GM18951 (cell line): ENCODE results near the gene S100A10.

ENCODE experiments used
- POLR2A ChIP-seq: IDR thresholded peaks from 4 replicates; pipeline ENCODE4 v1.6.1; 2011; ENCODE audit warnings: mild to moderate bottlenecking; ENCODE audit not compliant: insufficient read length, insufficient read depth; ENCODE audit errors: extremely low read depth
- in situ Hi-C: fragments of 300-500 bp; cut with MboI; formaldehyde crosslinking; loops from one replicate; pipeline ENCODE4 v1.12.0; 2022; ENCODE audit warnings: low sequenced_read_pairs, mixed read lengths, inconsistent platforms; ENCODE audit not compliant: unreplicated experiment

The S100A10 gene

DNA sequence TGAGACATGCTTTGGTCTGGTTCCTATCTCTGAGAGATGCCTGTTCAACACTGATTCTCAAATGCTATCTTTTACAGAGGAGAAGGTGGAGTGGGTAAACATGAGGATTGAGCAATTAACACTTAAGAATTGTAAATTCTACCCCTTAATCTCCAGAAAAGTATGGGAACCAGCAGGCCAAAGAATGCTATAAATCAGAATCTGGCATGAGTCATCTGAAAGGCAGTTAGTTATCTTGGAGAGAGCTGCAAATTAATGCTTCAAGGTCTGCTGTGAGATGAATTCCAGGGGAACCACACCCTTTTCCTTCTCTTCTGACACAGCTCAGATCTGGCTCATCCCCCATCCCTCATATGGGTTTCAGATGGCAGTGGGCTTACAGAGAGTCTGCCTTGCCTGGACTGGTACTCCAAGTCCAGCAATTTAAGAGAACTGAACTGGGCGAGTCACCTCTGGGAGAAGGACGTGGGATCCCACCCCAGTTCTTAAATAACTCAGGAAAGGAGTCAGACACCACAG is 5.2 kb downstream of the S100A10 start:
- no peak for TF ChIP-seq POLR2A
- in situ Hi-C loops = no loop called here

DNA sequence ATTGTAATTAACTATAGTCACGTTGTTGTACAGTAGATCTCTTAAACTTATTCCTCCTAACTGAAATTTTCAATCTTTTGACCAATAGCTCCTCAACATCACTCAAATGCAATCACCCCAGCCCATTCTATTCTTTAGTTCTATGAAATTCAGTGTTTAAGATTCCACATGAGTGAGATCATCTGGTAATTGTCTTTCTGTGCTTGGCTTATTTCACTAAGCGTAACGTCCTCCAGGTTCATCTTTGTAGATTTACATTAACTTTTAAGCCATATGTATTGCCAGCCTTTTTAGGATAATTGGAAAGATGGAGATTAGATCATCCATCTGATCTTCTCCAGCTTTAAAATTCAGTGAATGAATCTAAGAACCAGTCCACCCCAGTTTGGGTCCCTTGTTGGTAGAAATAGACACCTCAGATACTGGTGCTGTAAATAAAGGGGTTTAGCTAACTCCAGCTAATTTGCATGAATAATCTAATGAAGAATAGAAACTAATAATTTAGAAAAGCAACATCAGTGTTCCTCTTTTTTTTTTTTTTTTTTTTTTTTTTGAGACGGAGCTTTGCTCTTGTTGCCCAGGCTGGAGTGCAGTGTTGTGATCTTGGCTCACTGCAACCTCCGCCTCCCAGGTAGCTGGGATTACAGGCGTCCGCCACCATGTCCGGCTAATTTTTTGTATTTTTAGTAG is 7.0 kb downstream of the S100A10 start:
- in situ Hi-C loops = no loop called here
- TF ChIP-seq POLR2A = no peak

DNA sequence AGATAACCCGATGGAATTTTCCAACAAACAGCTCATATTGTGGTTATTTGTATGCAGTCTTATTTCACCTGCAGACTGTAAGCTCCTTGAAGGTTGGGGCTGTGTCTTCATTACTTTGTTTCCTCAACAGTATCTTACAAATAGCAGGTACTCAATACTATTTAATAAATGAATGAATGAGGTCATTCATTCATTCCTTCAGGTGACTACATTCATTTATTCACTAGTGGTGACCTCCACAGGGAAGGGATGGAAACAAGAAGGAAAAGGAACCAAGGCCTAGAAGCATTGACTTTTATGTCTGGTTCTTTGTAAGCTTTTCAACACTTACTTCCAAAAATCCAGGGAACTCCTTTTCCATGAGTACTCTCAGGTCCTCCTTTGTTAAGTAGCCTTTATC is 7.9 kb downstream of the S100A10 start:
- no peak for TF ChIP-seq POLR2A
- in situ Hi-C loops = no loop called here

DNA sequence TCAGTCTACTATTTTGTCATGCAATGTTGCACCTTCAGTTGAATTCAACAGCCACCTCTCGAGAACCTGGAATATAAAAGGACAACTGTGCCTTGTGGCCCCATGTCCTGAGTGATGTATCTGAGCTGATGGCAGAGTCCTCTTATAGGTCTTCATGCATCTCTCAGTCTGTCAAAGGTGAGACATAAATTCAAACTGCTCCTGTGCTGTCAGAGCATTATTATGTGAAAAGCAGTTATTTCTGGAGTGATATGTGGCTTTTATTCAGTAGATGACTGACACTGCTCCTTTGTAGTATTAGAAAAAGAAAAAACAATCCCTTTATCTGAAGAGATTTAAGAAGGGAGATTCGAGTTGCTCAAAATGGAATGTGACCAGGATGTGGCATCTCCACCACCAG is 8.4 kb downstream of the S100A10 start:
- in situ Hi-C loops = no loop called here
- no peak for TF ChIP-seq POLR2A

DNA sequence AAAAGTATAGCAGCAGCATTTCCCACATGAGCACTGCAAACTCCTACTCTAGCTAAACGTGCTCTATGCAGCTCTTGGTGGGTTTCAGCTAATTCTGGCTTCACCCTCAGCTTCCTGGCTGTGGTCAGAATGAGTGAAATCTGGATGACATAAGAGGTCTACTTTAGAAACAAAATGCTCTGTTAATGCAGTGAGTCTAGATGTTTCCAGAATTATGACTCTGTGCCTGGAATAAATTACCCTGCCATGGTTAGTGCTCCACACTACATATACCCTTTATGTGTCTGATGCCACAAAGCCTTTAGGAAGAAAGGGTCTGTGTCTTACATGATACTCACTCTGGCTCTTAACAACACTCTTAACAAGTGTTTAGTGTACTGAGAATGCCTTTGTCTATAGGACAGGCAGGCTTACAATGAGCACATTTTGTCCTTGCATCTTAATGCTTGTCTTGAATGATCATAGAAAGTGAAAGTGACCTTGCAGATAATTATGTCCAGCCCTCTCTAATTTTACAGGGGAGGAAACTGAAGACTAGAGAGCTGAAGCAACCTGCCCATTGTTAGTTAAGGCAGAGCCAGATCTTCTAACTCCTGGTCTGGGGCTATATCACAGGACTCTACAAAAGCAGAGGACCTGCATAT is 9.2 kb downstream of the S100A10 start:
- TF ChIP-seq POLR2A = no peak
- in situ Hi-C loops = no loop called here

DNA sequence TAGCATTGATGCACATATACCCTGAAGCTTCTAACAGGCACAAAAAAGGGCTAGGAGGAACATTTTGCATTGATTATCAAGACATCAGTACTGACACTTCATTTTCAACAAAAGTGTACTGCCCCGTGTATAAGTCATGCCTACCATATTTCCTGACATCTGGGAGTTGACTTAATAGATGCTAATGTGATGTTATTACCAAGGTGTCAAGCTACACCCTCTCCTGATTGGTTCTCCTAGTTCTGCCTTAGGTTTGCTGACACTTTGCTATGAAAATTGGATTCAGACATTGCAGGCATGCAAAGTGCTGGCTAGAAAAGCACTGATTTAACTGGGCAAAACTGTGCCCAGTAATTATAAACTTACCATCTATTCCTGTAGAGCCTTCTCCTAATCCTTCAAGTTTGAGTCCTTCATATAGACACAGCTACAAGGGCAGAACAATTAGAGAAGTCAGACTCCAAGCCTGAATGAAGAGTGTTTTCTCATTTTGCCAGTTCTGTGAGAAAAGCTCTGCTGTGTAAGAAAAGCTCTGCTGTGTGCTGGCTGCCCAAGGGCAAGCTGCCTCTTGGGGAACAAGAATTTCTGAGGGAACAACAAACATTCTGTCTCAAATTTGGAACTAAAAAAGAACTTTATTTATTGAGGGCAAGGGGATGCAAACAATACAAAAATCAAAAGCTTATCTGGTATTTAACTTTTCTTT is 11.2 kb downstream of the S100A10 start:
- TF ChIP-seq POLR2A = no peak
- in situ Hi-C loops = no loop called here

DNA sequence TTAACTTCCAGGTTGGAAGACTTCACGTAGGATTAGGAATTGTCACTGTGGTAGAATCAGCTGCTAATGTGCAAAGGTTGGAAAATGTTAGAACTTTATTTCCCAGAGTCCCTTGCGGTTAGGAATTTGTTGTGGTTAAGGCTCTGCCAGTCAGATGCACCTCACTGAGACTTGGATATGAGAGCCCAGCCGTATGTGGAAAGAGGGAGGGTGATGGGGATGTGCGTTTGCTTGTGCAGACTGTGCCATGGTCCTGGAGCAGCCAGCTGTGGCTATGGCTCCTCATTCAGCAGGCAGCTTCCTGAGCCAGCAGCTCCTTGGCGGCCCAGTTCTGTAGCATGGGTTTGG is 12.5 kb downstream of the S100A10 start:
- no peak for TF ChIP-seq POLR2A
- in situ Hi-C loops = no loop called here

DNA sequence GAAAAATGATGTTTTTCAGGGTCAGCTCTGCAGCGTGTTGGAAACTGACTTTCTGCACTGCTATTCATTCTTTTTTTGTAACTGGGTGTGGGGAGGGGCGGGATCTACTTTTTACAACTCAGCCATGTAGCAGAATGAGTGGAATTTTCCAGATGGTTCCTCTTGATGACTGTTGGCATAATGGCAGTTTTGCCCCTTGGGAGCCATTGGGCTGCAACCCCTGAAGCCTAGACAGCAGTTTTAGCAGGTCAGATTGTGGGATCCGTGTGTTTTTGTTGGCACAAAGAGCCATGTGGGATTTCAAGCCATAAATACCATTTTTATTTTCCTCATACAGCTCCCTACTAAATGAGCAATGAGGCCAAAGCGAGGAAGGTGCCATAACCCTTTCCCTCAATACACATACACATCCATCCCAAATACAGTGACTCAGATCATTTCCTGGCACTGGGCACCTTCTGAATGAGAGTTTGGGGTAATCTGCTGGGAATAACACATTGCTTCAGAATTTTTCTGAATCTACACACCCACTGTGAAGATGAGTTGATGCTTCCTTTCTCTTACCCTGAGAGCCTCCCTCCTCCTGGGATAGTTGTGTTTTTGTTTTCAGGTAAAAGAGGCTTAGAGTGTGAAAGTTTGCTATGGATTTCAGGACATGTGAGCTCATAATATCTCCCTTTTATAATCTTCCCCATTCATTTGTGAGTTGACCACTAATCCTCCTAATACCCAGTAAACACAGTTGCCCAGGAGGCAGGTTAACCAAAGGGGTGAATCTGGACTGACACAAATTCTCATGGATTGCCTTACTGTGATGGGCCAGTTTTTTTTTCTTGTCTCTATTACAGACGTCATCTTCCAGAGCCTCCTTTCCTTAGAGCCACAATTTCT is 13.1 kb downstream of the S100A10 start:
- TF ChIP-seq POLR2A = no peak
- in situ Hi-C loops = no loop called here

DNA sequence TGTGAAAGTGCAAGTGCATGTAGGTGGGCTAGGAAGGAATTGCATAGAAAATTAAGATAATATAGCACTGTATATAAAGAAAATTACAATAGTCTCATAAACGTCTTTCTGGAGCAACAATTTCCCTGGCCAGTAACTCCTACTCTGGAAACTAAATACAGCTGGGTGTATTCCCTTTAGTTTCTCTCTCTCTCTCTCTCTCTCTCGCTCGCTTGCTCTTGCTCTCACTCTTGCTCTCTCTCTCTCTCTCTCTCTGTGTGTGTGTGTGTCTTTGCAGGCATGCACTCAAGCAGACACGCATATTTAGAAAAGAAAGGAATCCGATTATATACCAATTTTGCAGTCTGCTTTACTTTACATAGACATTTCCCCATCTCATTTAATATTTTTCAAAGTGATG is 14.7 kb downstream of the S100A10 start:
- in situ Hi-C loops = no loop called here
- TF ChIP-seq POLR2A = no peak

DNA sequence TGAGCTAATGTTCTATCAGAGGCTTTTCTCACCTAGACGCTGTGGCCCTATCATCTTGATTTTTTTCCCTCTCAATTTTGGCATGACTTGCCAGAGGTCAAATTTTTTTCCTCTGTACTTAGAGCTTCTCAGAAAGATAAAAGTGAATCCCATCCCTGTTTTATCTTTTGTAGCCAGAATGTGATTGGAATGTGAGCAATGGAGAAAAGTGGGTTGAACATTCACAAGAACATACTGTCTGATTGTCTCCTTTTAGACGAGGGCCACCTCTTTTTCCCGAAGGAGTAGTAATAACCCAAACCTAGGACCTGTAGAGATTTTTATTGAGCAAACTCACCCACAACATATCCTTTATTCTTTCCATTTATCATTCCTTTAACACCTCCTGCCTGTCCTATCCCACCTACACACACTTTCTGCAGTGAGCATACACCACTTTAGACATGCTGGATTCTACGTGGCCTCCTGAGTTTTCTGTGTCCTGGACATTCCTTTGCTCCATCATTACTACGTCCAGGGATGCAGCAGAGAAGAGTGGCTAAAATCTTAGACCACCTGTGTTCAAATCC is 15.9 kb downstream of the S100A10 start:
- in situ Hi-C loops = no loop called here

DNA sequence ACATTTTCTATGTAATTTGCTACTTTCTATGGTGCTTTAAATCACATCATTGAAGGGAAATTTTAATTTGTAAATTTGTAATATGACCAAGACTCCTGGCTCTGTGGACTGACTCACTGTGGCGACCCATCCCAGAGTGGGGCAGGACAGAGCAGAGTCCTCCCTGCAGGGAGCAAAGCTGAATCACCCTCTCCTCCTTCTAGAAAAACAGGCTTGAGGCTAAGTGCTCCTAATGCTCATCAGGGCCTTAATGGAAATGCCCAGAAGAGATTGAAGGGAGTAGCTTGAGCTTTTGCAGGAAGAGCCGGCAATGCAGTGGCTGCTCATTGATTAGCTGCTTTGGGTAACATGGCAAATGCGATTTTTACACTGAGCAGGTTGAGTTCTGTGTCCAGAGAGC is 16.8 kb downstream of the S100A10 start:
- in situ Hi-C loops = no loop called here
- TF ChIP-seq POLR2A = no peak

More for the DNA sequence above, 15.9 kb downstream of the S100A10 start:
- TF ChIP-seq POLR2A = no peak

DNA sequence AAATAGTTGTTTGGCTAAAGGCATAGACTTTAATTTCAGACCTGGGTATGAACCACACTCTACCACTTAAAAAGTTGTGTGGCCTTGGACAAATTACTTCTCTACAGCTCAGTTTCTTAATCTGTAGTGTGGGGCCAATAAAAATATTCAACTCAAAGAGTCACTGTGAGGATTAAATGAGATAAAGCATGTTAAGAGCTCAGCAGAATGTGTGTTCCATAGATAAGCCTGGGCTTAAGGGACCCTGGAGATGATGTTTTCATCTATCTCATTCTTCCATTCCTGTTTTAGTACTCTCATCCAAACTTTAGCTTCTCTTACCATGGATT is 17.7 kb downstream of the S100A10 start:
- in situ Hi-C loops = no loop called here
- no peak for TF ChIP-seq POLR2A

DNA sequence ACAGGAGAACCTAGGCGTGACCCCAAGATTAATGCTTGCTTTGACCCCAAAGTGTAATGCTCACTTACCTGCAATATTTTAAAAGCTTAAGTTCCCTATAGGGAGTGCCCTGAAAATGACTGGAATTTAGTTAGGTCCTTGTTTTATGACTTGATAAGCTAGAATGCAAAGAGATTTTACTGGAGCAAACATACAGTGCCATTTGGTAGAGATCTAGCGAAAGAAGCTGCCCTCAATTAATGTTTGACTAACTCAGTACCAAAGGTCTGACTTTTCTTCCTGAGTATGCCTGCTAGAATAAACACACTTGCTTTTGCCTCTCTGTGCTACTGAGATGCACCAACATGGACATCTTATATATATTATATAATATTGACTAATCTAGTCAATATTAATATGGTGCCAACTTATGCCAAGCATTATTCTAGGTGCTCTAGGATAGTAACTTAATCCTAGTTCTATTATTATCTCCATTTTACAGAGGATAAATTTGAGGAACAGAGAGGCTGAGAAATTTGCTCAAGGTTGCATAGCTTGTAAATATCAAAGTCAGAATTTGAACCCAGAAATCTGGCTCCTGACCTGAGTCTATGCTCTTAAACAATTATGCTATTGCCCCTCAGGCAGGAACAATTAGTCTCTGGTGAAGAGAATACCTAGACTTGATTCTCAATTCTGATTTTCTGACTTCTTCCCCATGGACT is 18.2 kb downstream of the S100A10 start:
- no peak for TF ChIP-seq POLR2A
- in situ Hi-C loops = no loop called here
